Right lobe of liver (tissue), 6 donors: ENCODE data around the gene CNOT6L. TPM values are rescaled to one million over a fixed set of nuclear protein-coding genes. Genes with fewer than 3 reads are reported as not detected.

Experiments
- ATAC-seq, 4 donors: fragments of 200-7000 bp; cut with Tn5 transposase; one replicate each; pipeline ENCODE4 v1.9.1; 2020; ENCODE audit warnings: mild to moderate bottlenecking in 4 of 4, moderate library complexity in 4 of 4
- DNase-seq, 3 donors: peaks; one replicate each; pipeline ENCODE4 v3.0.0-alpha.2; 2020
- H3K27ac ChIP-seq, 3 donors: fragments of 200-600 bp; one replicate each; pipeline ENCODE4 v1.8.0; 2022
- H3K27me3 ChIP-seq, 2 donors: fragments of 200-600 bp; one replicate each; pipeline ENCODE4 v1.8.0; 2022
- H3K36me3 ChIP-seq, 4 donors: fragments of 200-600 bp; sonication (generic) in 1 of 4; one replicate each; pipeline versions ENCODE4 v1.5.1 to v1.8.0; 2017 to 2022; ENCODE audit warnings: control low read depth in 1 of 4
- H3K4me1 ChIP-seq, 4 donors: fragments of 200-600 bp; sonication (generic) in 1 of 4; one replicate each; pipeline versions ENCODE4 v1.5.1 to v1.8.0; 2017 to 2022; ENCODE audit warnings: control low read depth in 1 of 4
- H3K4me3 ChIP-seq, 3 donors: fragments of 200-600 bp; one replicate each; pipeline ENCODE4 v1.8.0; 2022
- H3K9me3 ChIP-seq, 4 donors: fragments of 200-600 bp; sonication (generic) in 1 of 4; one replicate each; pipeline versions ENCODE4 v1.5.1 to v1.8.0; 2017 to 2022; ENCODE audit warnings: control low read depth in 1 of 4
- CTCF ChIP-seq, 4 donors: fragments of 200-600 bp in 3 of 4; fragments of 450-650 bp in 1 of 4; IDR thresholded peaks; one replicate each; pipeline versions ENCODE4 v1.5.1 to v1.8.0; 2016 to 2022; ENCODE audit warnings: antibody characterized with exemption in 4 of 4, mild to moderate bottlenecking in 2 of 4
- POLR2A ChIP-seq: fragments of 450-650 bp; IDR thresholded peaks from one replicate; pipeline ENCODE4 v1.6.1; 2017; ENCODE audit warnings: antibody characterized with exemption, mild to moderate bottlenecking
- WGBS: methylation state at CpG from one replicate; pipeline ENCODE4 v1.1.6; 2018; ENCODE audit warnings: low coverage, low lambda C conversion rate; ENCODE audit not compliant: insufficient coverage; ENCODE audit errors: missing lambda C conversion rate; 5-methylcytosine and 5-hydroxymethylcytosine counted together
- intact Hi-C, 2 donors: fragments of 100-400 bp; cut with DNase I; formaldehyde crosslinking; loops; one replicate each; pipeline versions ENCODE4 v1.11.2 to v1.14.1; 2022
- total RNA-seq, 6 experiments: library from RNA; depleted of rRNA in 2 of 6; stranded (reverse); fragments of >200 nt in 2 of 6; fragmentation: NEBNext Ultra II Directional in 3 of 6; extraction: Animal tissue kit (Norgen Biotek cat#: 25700) in 3 of 6; gene quantifications; one replicate each; pipeline versions ENCODE4 v1.1.0 to v1.2.4, GENCODE V29; 2016 to 2023
- donor health status: DM: no; HTN: yes; CAD: no.
- donor health status: DM: no; HTN: no; CAD: no.
- donor health status: DM: no; HTN: no; CAD: no.
- donor health status: DM: no; HTN: yes; CAD: no.
- donor health status: DM: no; HTN: yes; CAD: no.

The CNOT6L gene
- total RNA-seq, 6 experiments from 2014 or later: 9.1 to 38.1 (median 25.0) TPM

- no peaks in the 10 kb centered on the region for H3K36me3 ChIP-seq
- no peaks in the 10 kb centered on the region for H3K4me1 ChIP-seq
- H3K27ac ChIP-seq: no peak overlapping the region
- DNase-seq: no peak
- no peak overlapping the region for H3K4me3 ChIP-seq
- no peaks in the 10 kb centered on the region for H3K9me3 ChIP-seq
- intact Hi-C loops: no loop called here
- no peak for TF ChIP-seq POLR2A
- TF ChIP-seq CTCF (IDR thresholded peaks at IDR 0.05): no peak
- 75% methylated on average over 1 of the region's 1 CpG for WGBS
- no peak for ATAC-seq
- no peaks in the 10 kb centered on the region for H3K27me3 ChIP-seq
Observed at GRCh38 chr4:77845400-77845799, 26.2 kb upstream of the CNOT6L start.

GRCh38 chr4:77844363-77844762 lies 25.2 kb upstream of the CNOT6L start:
- no peaks in the 10 kb centered on the region for H3K36me3 ChIP-seq
- WGBS: 100% methylated on average over 1 of the region's 1 CpG
- intact Hi-C loops: no loop called here
- no peak for DNase-seq
- H3K27me3 ChIP-seq: no peaks in the 10 kb centered on the region
- H3K9me3 ChIP-seq: no peaks in the 10 kb centered on the region
- H3K4me1 ChIP-seq: no peaks in the 10 kb centered on the region
- H3K4me3 ChIP-seq: no peak overlapping the region
- H3K27ac ChIP-seq: no peak overlapping the region
- TF ChIP-seq POLR2A (no peak), CTCF (IDR thresholded peaks at IDR 0.05) (no peak)
- no peak for ATAC-seq

GRCh38 chr4:77843628-77844027 lies 24.5 kb upstream of the CNOT6L start:
- intact Hi-C loops: no loop called here

GRCh38 chr4:77834403-77834802 lies 15.2 kb upstream of the CNOT6L start:
- Histone ChIP-seq H3K4me1 (no peaks in the 10 kb centered on the region), H3K27me3 (peaks cover 0 to 5% of the 10 kb centered on the region in 2 donors), H3K4me3 (no peak overlapping the region), H3K36me3 (no peaks in the 10 kb centered on the region), H3K27ac (no peak overlapping the region), H3K9me3 (no peaks in the 10 kb centered on the region)
- intact Hi-C loops: no loop called here
- TF ChIP-seq POLR2A: no peak
- TF ChIP-seq CTCF (IDR thresholded peaks at IDR 0.05): no peak
- ATAC-seq (no peak), DNase-seq (no peak)
- 43% methylated on average over 4 of the region's 4 CpGs for WGBS

More at GRCh38 chr4:77843628-77844027, 24.5 kb upstream of the CNOT6L start:
- DNase-seq: no peak
- ATAC-seq: no peak
- Histone ChIP-seq H3K27ac (no peak overlapping the region), H3K9me3 (no peaks in the 10 kb centered on the region), H3K27me3 (no peaks in the 10 kb centered on the region), H3K36me3 (no peaks in the 10 kb centered on the region), H3K4me3 (no peak overlapping the region), H3K4me1 (no peaks in the 10 kb centered on the region)
- WGBS: 45% methylated on average over 1 of the region's 1 CpG
- TF ChIP-seq CTCF (IDR thresholded peaks at IDR 0.05) (no peak), POLR2A (no peak)
